Ectodermal cell (in vitro differentiated cells): ENCODE data around the gene EXOSC1.
"Not testable (repeated sequence)": the region's sequence is repeated elsewhere in the genome, so short reads cannot be mapped to it uniquely, and the experiment has no call there.

Experiments
- H3K27ac ChIP-seq: 2 replicates; pipeline ENCODE4 v1.7.0; 2013; ENCODE audit warnings: mild to moderate bottlenecking, low read depth, low read length; ENCODE audit not compliant: insufficient read depth, poor library complexity, severe bottlenecking
- H3K27me3 ChIP-seq: 2 replicates; pipeline ENCODE4 v1.7.0; 2013; ENCODE audit warnings: mild to moderate bottlenecking, low read length; ENCODE audit not compliant: insufficient read depth, control insufficient read depth, poor library complexity, severe bottlenecking
- H3K36me3 ChIP-seq: one replicate; pipeline ENCODE4 v1.7.0; 2013; ENCODE audit warnings: low read length; ENCODE audit not compliant: control insufficient read depth, insufficient read depth
- H3K4me1 ChIP-seq: one replicate; pipeline ENCODE4 v1.7.0; 2013; ENCODE audit warnings: low read length; ENCODE audit not compliant: control insufficient read depth, insufficient read depth
- H3K4me3 ChIP-seq: 2 replicates; pipeline ENCODE4 v1.7.0; 2013; ENCODE audit warnings: low read depth, low read length, control low read depth; ENCODE audit not compliant: insufficient read depth
- H3K9me3 ChIP-seq: 2 replicates; pipeline ENCODE4 v1.7.0; 2013; ENCODE audit warnings: mild to moderate bottlenecking, low read length, moderate library complexity; ENCODE audit not compliant: control insufficient read depth
- WGBS, 2 experiments: methylation state at CpG; one replicate each; pipeline ENCODE4 v1.1.7; 2013; ENCODE audit warnings: missing lambda C conversion rate in 2 of 2; 5-methylcytosine and 5-hydroxymethylcytosine counted together

The EXOSC1 gene

DNA sequence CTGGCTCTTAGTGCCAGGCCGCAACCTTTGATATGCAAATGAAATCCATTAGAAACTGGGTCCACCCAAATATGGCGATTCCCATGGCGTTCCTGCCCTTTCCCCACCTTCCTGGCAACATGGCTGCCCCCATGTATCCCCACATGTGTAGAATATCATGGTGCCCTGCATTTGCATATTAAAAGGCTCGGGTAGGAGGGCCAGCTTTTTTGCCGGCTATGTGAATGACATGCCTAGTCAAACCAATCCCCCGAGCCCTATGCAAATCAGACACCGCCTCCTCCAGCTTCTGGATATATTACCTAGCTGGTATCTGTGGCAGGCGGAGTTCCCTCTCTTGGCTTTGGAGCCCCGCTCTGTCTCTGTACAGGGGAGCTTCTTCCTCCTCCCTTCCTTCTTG lies 34.1 kb upstream of the EXOSC1 start:
- no peaks in the 10 kb centered on the region for H3K4me1 ChIP-seq
- H3K4me3 ChIP-seq: no peak overlapping the region
- H3K36me3 ChIP-seq: peaks cover 8% of the 10 kb centered on the region
- no peaks in the 10 kb centered on the region for H3K27me3 ChIP-seq
- no peak overlapping the region for H3K27ac ChIP-seq
- WGBS, 2 experiments: 16 to 18% methylated on average over 9 of the region's 9 CpGs
- H3K9me3 ChIP-seq: no peaks in the 10 kb centered on the region

DNA sequence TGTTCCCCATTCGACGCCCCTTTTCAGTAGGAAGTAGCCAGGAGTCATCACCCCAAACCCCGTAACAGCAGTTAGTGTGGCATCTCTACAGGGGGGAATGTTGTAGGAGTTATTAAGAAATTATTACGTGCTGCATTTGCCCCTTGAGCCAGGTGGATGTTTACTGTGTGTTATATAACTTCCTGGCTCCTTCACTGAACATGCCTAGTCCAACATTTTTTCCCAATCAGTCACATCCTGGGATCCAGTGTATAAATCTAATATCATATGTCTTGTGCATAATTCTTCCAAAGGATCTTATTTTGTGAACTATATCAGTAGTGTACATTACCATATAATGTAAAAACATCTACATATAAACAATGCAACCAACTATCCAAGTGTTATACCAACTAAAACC lies 33.6 kb upstream of the EXOSC1 start:
- not testable (repeated sequence) for H3K9me3 ChIP-seq, H3K4me1 ChIP-seq, H3K27ac ChIP-seq, H3K4me3 ChIP-seq, H3K27me3 ChIP-seq, H3K36me3 ChIP-seq
- 96 to 98% methylated on average over 4 of the region's 4 CpGs for WGBS, 2 experiments

DNA sequence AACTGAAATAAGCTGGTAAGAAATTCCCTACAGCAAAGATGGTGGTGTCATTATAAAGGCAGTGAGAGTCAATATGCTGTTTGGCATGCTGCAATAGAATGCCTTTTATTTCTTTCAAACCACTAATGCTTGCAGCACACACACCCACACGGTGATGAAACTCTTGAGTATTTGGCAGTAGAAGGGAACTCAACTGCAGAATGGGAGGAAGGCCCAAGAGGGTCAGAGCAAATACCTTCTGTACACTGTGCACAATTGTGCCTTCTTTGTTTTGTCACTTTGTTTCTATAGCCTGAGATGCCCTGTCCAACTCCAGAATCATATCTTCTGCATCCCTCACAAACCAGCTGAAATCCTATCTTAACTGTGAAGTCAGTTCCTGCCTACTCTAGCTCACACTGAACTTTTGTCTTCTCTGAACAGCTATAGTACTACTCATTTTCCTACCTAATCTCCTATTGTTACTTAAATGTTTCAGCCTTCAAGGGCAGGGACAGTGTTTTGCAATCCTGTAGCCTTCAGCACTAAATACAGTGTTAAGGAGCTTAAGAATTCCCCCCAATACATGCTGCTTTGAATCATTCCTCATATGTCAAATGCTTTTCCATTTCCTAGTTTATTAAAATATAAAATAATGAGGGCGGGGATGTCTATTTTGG lies 30.3 kb upstream of the EXOSC1 start:
- Histone ChIP-seq H3K36me3 (peaks cover 22% of the 10 kb centered on the region), H3K4me1 (no peaks in the 10 kb centered on the region), H3K27ac (no peak overlapping the region), H3K9me3 (no peaks in the 10 kb centered on the region), H3K4me3 (no peak overlapping the region), H3K27me3 (no peaks in the 10 kb centered on the region)
- 96 to 97% methylated on average over 1 to 2 of the region's 2 CpGs for WGBS, 2 experiments

DNA sequence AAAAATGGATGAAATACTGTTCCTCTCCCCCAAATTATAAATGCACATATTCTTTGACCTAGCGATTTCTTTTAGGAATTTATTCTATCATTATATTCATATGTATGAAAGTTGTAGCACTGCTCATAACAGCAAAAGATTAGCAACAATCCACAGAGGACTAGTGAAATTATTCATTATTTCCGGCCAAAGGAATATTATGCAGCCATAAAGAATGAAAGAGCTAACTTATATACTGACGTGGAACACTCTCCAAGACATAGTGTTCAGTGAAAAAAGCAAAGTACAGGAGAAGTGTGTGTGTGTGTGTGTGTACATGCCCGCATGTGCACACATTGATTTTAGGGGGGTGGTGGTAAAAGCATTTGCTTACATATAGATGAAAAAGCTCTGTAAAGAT lies 29.1 kb upstream of the EXOSC1 start:
- Histone ChIP-seq H3K36me3 (peaks cover 32% of the 10 kb centered on the region), H3K27ac (no peak overlapping the region)

DNA sequence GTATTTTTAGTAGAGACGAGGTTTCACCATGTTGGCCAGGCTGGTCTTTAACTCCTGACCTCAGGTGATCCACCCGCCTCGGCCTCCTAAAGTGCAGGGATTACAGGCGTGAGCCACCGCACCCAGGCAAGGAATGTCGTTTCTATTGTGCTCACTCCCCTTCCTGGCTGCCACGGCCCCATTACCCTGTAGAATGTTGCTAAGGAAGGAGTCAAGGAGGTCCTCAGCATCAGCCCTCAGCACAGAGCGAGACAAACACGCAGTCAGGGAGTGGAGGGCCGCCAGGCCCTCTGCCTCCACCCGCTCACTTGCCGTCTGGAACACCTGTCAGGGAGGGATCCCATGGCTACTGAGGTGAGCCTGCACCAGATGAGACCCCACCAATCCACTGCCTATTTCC lies 23.0 kb upstream of the EXOSC1 start:
- 92 to 95% methylated on average over 12 of the region's 12 CpGs for WGBS, 2 experiments
- H3K4me3 ChIP-seq, H3K9me3 ChIP-seq, H3K27me3 ChIP-seq, H3K27ac ChIP-seq, H3K4me1 ChIP-seq: not testable (repeated sequence)
- H3K36me3 ChIP-seq: peaks cover 63% of the 10 kb centered on the region

More for the DNA sequence above, 29.1 kb upstream of the EXOSC1 start:
- H3K4me3 ChIP-seq: no peak overlapping the region
- 97 to 100% methylated on average over 3 of the region's 4 CpGs for WGBS, 2 experiments
- H3K9me3 ChIP-seq: no peaks in the 10 kb centered on the region
- no peaks in the 10 kb centered on the region for H3K27me3 ChIP-seq
- H3K4me1 ChIP-seq: no peaks in the 10 kb centered on the region

DNA sequence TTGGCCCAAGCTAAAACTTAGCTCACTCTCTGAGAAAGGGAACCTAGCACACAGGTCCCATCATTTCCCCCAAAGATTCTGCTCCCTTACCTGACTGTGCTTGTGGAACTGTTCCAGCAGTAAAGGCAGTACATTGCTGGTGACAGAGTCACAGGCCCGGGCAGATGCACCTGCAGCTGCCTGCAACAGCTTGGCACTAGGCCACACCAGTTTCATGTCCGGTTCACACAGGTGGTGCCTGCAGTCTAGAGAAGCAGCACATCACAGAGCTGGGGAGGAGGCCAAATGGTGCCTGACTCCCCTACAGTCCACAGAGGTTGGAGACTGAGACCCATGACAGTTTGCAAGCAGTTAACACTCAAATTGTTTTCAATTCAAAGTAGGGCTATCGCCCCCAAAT lies 22.4 kb upstream of the EXOSC1 start:
- 93 to 95% methylated on average over 3 of the region's 3 CpGs for WGBS, 2 experiments
- peaks cover 61% of the 10 kb centered on the region for H3K36me3 ChIP-seq
- no peaks in the 10 kb centered on the region for H3K4me1 ChIP-seq

DNA sequence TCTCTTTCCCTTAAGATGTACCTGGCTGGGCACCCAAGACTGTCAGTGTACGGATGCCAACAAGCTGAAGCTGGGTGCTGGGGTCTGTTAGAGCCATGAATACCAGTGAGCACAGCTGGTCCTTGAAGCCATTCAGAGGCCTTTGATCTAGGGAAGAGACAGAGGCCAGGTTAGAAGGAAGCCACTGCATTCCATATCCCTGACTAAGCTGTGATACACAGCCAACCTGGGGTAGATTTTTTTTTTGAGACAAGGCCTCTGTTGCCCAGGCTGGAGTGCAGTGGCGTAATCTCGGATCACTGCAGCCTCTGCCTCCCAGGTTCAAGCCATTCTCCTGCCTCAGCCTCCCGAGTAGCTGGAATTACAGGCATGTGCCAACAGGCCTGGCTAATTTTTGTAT lies 20.9 kb upstream of the EXOSC1 start:
- Histone ChIP-seq H3K27ac (no peak overlapping the region), H3K27me3 (no peaks in the 10 kb centered on the region), H3K4me1 (no peaks in the 10 kb centered on the region), H3K9me3 (no peaks in the 10 kb centered on the region), H3K4me3 (no peak overlapping the region), H3K36me3 (peaks cover 70% of the 10 kb centered on the region)
- WGBS, 2 experiments: 92 to 97% methylated on average over 4 of the region's 4 CpGs

More for the DNA sequence above, 22.4 kb upstream of the EXOSC1 start:
- no peaks in the 10 kb centered on the region for H3K9me3 ChIP-seq
- H3K4me3 ChIP-seq: no peak overlapping the region
- H3K27ac ChIP-seq: no peak overlapping the region
- H3K27me3 ChIP-seq: no peaks in the 10 kb centered on the region

DNA sequence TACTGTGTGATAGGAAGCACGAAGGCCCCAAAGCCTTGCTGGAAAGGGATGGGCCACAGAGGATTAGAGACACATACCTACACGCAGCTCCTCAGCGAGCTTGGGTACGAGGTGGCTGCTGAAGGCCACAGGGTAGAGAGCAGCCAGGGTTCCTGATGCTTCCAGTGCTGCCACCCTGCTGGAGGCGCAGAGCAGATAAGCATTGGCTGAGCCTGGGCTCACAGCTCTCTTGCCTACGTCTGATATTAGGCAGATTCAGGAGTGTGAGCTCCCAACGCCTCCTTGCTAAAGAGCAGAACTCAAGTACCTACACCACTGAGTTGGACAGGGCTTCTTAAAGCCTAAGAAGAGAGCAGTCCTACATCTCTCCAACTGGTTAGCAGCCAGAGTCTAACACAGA lies 20.2 kb upstream of the EXOSC1 start:
- 93 to 96% methylated on average over 7 of the region's 7 CpGs for WGBS, 2 experiments
- Histone ChIP-seq H3K4me3 (no peak overlapping the region), H3K9me3 (no peaks in the 10 kb centered on the region), H3K4me1 (no peaks in the 10 kb centered on the region), H3K27ac (no peak overlapping the region), H3K27me3 (no peaks in the 10 kb centered on the region), H3K36me3 (peaks cover 78% of the 10 kb centered on the region)

DNA sequence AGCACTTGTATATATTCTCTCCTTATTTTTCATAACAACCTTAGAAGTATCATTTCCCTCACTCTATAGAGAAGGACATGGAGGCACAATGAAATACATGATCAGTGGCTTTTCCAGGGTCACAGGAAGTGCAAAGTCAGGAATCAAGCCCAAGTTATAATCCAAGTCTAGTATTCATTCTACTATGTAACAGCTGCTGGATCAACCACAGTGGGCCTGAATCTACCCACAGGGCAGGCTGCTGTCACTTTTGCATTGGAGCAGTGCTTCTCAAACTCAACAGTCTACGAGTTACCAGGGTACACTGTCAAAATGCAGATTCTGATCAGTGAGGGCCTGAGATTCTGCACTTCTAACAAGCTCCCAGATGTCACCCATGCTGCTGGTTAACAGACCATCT lies 18.4 kb upstream of the EXOSC1 start:
- Histone ChIP-seq H3K4me3 (no peak overlapping the region), H3K27me3 (no peaks in the 10 kb centered on the region), H3K36me3 (peaks cover 79% of the 10 kb centered on the region), H3K4me1 (no peaks in the 10 kb centered on the region), H3K27ac (no peak overlapping the region), H3K9me3 (no peaks in the 10 kb centered on the region)
- WGBS, 2 experiments: 91 to 93% methylated on average over 1 of the region's 1 CpG

DNA sequence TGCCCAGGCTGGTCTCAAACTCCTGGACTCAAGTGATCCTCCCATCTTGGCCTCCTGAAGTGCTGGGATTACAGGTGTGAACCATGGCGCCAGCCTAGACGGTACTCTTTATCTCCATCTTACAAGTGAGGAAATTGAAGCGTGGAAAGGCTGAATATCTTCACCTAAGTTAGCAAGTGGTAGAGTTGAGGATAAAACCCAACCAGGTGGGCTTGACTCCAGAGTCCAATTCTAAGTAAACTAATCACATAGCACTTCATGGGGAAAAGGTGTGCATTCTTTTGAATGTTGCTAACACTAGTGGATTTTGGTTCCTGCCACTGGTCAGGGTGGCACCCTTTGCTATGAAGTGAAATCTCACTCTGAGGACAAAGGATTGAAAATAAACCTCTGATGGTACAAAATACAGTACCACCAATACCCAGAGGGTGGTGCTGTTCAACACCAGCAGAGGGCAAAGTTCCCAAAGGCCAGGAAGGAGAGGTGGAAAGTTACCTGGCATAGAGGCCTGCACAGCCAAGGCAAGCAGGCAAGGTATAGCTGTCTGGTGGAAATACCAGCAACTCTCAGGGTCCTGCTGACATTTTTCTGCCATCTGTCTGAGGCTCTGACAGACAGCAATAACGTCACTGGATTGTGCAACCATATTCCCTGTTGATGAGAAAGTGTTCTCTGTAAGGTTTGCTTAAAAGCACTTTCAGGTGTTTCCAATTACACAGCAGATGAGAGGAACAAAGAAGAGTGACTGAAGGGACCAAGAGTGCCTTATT lies 17.7 kb upstream of the EXOSC1 start:
- H3K36me3 ChIP-seq: peaks cover 79% of the 10 kb centered on the region
- no peak overlapping the region for H3K27ac ChIP-seq
- 92 to 94% methylated on average over 4 of the region's 4 CpGs for WGBS, 2 experiments

More for the DNA sequence above, 17.7 kb upstream of the EXOSC1 start:
- H3K27me3 ChIP-seq: no peaks in the 10 kb centered on the region
- no peaks in the 10 kb centered on the region for H3K9me3 ChIP-seq
- no peaks in the 10 kb centered on the region for H3K4me1 ChIP-seq
- H3K4me3 ChIP-seq: no peak overlapping the region
